22Rv1 (cell line): ENCODE data around the gene CD99L2.

Source experiments
- ZFX ChIP-seq: fragments of 450-650 bp; IDR thresholded peaks from 2 replicates; pipeline ENCODE4 v1.6.1; 2017; ENCODE audit warnings: antibody characterized with exemption, borderline replicate concordance
- TF ChIP-seq, protein P1 (sequence below): fragments of 450-650 bp; IDR thresholded peaks from 2 replicates; pipeline ENCODE4 v1.5.1; 2017; ENCODE audit warnings: mild to moderate bottlenecking

DNA sequence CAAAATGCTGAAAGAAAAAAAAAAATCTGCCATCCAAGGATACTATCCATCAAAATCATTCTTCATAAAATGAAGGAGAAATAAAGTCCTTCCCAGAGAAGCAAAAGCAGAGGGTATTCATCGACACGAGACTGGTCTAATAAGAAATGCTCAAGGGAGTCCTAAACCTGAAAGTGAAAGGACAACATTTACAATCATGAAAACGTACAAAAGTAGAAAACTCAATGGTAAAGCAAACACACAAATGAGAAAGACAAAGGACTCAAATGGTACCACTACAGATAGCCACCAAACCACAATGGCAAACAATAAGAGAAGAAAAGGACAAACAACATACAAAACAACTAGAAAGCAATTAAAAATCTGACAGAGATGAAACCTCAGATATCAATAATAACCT lies 41.0 kb downstream of the CD99L2 start:
- TF ChIP-seq, protein P1, sequence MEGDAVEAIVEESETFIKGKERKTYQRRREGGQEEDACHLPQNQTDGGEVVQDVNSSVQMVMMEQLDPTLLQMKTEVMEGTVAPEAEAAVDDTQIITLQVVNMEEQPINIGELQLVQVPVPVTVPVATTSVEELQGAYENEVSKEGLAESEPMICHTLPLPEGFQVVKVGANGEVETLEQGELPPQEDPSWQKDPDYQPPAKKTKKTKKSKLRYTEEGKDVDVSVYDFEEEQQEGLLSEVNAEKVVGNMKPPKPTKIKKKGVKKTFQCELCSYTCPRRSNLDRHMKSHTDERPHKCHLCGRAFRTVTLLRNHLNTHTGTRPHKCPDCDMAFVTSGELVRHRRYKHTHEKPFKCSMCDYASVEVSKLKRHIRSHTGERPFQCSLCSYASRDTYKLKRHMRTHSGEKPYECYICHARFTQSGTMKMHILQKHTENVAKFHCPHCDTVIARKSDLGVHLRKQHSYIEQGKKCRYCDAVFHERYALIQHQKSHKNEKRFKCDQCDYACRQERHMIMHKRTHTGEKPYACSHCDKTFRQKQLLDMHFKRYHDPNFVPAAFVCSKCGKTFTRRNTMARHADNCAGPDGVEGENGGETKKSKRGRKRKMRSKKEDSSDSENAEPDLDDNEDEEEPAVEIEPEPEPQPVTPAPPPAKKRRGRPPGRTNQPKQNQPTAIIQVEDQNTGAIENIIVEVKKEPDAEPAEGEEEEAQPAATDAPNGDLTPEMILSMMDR: no peak
- no peak for TF ChIP-seq ZFX
